Smooth muscle cell of the brain vasculature (primary cell): ENCODE results near the gene NDUFB4.
"Not testable (repeated sequence)": the region's sequence is repeated elsewhere in the genome, so short reads cannot be mapped to it uniquely, and the experiment has no call there.

ENCODE experiments used
- DNase-seq: peaks from one replicate; pipeline ENCODE4 v3.0.0-alpha.2; 2012; ENCODE audit warnings: low read depth, low spot score

Gene NDUFB4

GRCh38 chr3:120637851-120638559, 41.9 kb downstream of the NDUFB4 start:
- no peak for DNase-seq

GRCh38 chr3:120638820-120639219, 42.7 kb downstream of the NDUFB4 start:
- DNase-seq = not testable (repeated sequence)

GRCh38 chr3:120640231-120640630, 44.1 kb downstream of the NDUFB4 start:
- no peak for DNase-seq

GRCh38 chr3:120641696-120642246, 45.6 kb downstream of the NDUFB4 start:
- no peak for DNase-seq

- DNase-seq = no peak
These were observed 46.3 kb downstream of the NDUFB4 start for GRCh38 chr3:120642368-120642948.

GRCh38 chr3:120645083-120645845, 49.1 kb downstream of the NDUFB4 start:
- no peak for DNase-seq

- no peak for DNase-seq
These were observed 50.8 kb downstream of the NDUFB4 start for GRCh38 chr3:120646771-120647432.

GRCh38 chr3:120648290-120648689, 52.2 kb downstream of the NDUFB4 start:
- no peak for DNase-seq

- DNase-seq = no peak
These were observed 53.7 kb downstream of the NDUFB4 start for GRCh38 chr3:120649830-120650233.

- DNase-seq = no peak
These were observed 54.2 kb downstream of the NDUFB4 start for GRCh38 chr3:120650311-120650710.
